ENCODE measurements around the gene ZIC5.

Gene ZIC5

DNA sequence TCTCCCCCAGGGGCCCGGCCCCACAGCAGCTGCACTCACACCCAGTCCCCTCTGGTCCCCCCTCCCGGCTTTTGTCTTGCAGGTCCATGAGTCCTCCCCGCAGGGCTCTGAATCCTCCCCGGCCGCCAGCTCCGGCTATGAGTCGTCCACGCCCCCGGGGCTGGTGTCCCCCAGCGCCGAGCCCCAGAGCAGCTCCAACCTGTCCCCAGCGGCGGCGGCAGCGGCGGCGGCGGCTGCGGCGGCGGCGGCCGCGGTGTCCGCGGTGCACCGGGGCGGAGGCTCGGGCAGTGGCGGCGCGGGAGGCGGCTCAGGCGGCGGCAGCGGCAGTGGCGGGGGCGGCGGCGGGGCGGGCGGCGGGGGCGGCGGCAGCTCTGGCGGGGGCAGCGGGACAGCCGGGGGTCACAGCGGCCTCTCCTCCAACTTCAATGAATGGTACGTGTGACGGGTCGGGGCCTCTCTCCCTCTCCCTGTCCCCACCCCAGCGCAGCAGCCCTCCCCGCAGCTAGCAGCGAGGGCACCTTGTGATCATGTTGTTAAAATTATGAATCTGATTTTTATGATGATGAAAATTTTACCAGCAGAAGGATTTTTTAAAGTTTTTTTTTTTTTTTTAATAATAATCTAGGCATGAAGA lies 13.8 kb upstream of the ZIC5 start:
- peak; percentile 37 for DNase-seq
- H3K27ac ChIP-seq, result peak overlapping the region; percentile 98
- peaks cover 35% of the 10 kb centered on the region for H3K36me3 ChIP-seq
- H3K27me3 ChIP-seq (ENCODE audit: insufficient read depth, low read depth, severe bottlenecking), result peaks cover 20% of the 10 kb centered on the region
- H3K4me3 ChIP-seq (ENCODE audit: low read depth, low read length), result peak overlapping the region; percentile 74
- TF ChIP-seq, protein P1, sequence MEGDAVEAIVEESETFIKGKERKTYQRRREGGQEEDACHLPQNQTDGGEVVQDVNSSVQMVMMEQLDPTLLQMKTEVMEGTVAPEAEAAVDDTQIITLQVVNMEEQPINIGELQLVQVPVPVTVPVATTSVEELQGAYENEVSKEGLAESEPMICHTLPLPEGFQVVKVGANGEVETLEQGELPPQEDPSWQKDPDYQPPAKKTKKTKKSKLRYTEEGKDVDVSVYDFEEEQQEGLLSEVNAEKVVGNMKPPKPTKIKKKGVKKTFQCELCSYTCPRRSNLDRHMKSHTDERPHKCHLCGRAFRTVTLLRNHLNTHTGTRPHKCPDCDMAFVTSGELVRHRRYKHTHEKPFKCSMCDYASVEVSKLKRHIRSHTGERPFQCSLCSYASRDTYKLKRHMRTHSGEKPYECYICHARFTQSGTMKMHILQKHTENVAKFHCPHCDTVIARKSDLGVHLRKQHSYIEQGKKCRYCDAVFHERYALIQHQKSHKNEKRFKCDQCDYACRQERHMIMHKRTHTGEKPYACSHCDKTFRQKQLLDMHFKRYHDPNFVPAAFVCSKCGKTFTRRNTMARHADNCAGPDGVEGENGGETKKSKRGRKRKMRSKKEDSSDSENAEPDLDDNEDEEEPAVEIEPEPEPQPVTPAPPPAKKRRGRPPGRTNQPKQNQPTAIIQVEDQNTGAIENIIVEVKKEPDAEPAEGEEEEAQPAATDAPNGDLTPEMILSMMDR (IDR thresholded peaks at IDR 0.05; ENCODE audit: low read depth, low read length), result no peak
- peaks cover 4% of the 10 kb centered on the region for H3K9me3 ChIP-seq (ENCODE audit: severe bottlenecking)

DNA sequence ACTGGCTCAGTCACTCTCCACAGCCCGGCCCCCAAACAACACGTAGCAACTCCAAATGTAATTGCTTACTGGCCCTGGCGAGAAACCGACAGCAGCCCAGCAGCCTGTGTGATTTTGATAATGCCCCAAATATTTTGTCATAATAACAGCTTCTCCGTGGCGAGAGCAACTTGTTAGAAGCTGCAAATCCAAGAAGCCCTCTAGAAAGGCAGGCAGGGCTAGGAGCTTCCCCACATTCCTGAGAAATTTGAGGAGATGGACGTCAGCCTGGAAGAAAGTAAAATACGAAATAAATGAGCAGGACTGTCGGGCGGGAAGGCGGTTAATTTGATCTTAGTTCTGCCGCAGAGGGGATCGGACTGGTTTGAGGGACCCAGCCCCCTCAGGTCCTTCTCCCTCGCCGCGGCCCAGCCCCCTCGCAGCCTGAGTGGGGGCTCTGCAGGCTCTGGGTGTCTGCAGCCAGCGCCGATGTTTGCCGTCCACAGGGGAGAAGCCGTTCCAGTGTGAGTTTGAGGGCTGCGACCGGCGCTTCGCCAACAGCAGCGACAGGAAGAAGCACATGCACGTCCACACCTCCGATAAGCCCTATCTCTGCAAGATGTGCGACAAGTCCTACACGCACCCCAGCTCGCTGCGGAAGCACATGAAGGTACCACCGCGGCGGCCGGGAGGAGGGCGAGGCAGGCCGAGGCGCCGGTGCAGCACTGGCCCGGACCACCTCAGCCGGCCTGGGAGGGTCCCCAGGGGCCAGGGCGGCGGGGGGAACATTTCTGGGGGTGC lies 13.1 kb upstream of the ZIC5 start:
- peaks cover 2% of the 10 kb centered on the region for H3K9me3 ChIP-seq (ENCODE audit: severe bottlenecking)
- peak; percentile 44 for DNase-seq
- TF ChIP-seq, protein P1 (IDR thresholded peaks at IDR 0.05; ENCODE audit: low read depth, low read length), result no peak
- peaks cover 35% of the 10 kb centered on the region for H3K36me3 ChIP-seq
- peak overlapping the region; percentile 98 for H3K27ac ChIP-seq
- H3K4me3 ChIP-seq (ENCODE audit: low read depth, low read length), result peak overlapping the region; percentile 74
- peaks cover 27% of the 10 kb centered on the region for H3K27me3 ChIP-seq (ENCODE audit: insufficient read depth, low read depth, severe bottlenecking)

DNA sequence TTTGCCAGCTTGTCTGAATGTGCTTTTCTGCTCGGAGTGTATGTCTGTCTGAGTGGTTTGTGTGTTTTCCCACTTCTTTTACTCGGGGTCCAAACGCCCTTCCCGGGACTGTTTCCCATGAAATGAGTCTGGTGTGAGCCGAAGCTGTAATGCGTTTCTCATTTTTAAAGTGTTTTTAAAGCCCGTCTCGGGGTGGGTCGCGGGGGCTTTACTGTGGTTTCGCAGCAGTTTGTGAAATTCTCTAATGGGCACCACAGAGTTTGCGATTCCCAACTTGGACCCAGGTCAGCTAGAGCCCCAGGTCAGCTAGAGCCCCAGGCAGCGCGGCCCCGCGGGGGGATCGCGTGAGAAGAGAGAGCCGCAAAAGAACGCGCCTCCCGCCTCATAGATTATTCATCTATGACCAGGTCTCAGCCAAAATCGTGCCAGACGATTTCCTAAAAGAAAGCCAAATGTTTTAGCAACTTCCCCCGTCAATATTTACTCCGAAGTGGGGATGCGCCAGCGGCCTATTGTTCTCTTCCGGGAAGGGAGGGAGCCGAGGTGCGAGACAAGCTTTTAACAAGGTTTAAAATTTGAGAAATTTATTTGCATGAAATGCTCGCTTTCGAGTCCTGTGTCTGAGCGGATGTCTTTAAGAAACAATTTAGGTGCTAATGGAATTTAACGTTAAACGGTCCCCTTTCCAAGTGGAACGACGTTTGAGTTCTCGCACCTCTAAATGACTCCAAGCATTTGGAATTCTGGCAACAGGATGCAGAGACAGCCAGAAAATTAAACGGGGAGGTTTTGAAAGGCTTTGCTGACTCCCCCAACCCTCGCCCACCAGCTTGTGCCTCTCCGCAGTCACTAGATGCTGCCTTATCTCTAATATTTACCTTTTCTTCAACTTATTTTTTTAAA lies 12.2 kb upstream of the ZIC5 start:
- Histone ChIP-seq H3K9me3 (ENCODE audit: severe bottlenecking) (no peaks in the 10 kb centered on the region), H3K4me3 (ENCODE audit: low read depth, low read length) (peak overlapping the region; percentile 74), H3K36me3 (peaks cover 35% of the 10 kb centered on the region), H3K27me3 (ENCODE audit: insufficient read depth, low read depth, severe bottlenecking) (peaks cover 34% of the 10 kb centered on the region), H3K27ac (peak overlapping the region; percentile 98)
- DNase-seq, result no peak
- TF ChIP-seq, protein P1 (IDR thresholded peaks at IDR 0.05; ENCODE audit: low read depth, low read length), result no peak

DNA sequence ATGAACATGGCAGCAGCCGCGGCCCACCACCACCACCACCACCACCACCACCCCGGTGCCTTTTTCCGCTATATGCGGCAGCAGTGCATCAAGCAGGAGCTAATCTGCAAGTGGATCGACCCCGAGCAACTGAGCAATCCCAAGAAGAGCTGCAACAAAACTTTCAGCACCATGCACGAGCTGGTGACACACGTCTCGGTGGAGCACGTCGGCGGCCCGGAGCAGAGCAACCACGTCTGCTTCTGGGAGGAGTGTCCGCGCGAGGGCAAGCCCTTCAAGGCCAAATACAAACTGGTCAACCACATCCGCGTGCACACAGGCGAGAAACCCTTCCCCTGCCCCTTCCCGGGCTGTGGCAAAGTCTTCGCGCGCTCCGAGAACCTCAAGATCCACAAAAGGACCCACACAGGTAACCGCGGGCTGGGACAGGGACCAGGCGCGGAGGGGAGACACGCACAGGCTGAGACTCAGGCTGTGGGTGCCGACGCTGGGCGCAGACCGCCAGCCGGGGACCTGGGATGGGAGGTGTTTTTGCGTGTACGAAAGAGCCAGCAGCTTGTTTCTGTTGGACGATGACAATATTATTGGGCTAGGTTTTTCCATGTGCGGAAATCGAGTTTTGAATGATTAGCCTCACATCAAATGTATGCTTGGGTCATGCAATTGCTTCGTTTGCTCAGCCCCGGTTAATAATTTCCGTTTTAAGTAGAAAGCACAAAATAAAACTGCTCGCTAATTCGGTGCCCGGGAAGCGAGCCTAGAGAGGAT lies 11.3 kb upstream of the ZIC5 start:
- H3K9me3 ChIP-seq (ENCODE audit: severe bottlenecking), result no peaks in the 10 kb centered on the region
- peak overlapping the region; percentile 74 for H3K4me3 ChIP-seq (ENCODE audit: low read depth, low read length)
- DNase-seq, result peak; percentile 48
- H3K27me3 ChIP-seq (ENCODE audit: insufficient read depth, low read depth, severe bottlenecking), result peaks cover 38% of the 10 kb centered on the region
- H3K27ac ChIP-seq, result peak overlapping the region; percentile 98
- H3K36me3 ChIP-seq, result peaks cover 35% of the 10 kb centered on the region
- TF ChIP-seq, protein P1 (IDR thresholded peaks at IDR 0.05; ENCODE audit: low read depth, low read length), result no peak

DNA sequence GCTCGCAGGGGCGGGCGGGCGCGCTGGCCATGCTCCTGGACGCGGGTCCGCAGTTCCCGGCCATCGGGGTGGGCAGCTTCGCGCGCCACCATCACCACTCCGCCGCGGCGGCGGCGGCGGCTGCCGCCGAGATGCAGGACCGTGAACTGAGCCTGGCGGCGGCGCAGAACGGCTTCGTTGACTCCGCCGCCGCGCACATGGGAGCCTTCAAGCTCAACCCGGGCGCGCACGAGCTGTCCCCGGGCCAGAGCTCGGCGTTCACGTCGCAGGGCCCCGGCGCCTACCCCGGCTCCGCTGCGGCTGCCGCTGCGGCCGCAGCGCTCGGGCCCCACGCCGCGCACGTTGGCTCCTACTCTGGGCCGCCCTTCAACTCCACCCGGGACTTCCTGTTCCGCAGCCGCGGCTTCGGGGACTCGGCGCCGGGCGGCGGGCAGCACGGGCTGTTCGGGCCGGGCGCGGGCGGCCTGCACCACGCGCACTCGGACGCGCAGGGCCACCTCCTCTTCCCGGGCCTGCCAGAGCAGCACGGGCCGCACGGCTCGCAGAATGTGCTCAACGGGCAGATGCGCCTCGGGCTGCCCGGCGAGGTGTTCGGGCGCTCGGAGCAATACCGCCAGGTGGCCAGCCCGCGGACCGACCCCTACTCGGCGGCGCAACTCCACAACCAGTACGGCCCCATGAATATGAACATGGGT lies 10.6 kb upstream of the ZIC5 start:
- H3K9me3 ChIP-seq (ENCODE audit: severe bottlenecking), result no peaks in the 10 kb centered on the region
- TF ChIP-seq, protein P1 (IDR thresholded peaks at IDR 0.05; ENCODE audit: low read depth, low read length), result peak; percentile 36
- peaks cover 35% of the 10 kb centered on the region for H3K36me3 ChIP-seq
- peaks cover 38% of the 10 kb centered on the region for H3K27me3 ChIP-seq (ENCODE audit: insufficient read depth, low read depth, severe bottlenecking)
- DNase-seq, result peak; percentile 53
- peak overlapping the region; percentile 74 for H3K4me3 ChIP-seq (ENCODE audit: low read depth, low read length)
- H3K27ac ChIP-seq, result peak overlapping the region; percentile 98
